Stimulated activated CD4-positive, alpha-beta T cell treated with anti-CD3 and anti-CD28 coated beads, Interleukin-4, amount 100 ng/mL, for 4 hours (primary cell): ENCODE measurements around the gene NIPBL.
"Not testable (repeated sequence)": the region's sequence is repeated elsewhere in the genome, so short reads cannot be mapped to it uniquely, and the experiment has no call there.

Experiments
- DNase-seq, 2 experiments: peaks; one replicate each; pipeline ENCODE4 v3.0.0-alpha.2; 2020

The NIPBL gene

GRCh38 chr5:36878392-36879082 lies 2.0 kb downstream of the NIPBL start:
- DNase-seq, result no peak

DNA sequence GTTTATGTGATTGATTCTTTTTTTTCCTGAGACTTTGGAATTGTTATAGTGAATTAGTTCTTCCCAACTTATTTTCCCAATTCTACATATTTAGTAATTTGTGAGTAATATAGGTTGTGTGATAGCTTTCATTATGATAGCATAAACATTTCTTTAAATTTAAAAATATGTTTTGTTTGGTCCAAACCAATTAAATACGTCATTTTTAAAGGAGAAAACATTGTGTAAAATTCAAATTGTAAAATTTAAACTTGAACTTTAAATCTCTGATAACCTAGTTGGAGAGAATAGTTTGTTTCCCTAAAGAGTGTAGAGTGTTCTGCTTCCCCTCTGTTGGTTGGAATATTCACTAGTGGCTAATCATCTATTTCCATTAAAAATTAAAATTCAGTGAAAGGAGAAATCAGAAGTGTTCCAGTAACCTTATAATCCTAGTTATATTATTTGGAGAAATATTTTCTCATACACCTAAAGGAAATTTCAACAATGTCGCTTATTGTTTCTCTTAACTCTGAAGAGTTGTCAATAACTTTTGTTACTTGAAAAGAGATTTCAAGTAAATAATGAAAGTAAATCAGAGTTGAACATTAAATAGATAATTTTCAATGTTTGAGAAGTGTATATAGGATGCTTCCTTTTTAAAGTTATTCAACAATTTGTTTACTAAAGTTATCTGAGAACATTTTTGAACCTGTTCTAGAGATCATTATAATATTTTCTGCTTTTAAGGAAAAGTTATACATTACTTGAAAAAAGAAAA lies 2.9 kb downstream of the NIPBL start:
- no peak for DNase-seq

DNA sequence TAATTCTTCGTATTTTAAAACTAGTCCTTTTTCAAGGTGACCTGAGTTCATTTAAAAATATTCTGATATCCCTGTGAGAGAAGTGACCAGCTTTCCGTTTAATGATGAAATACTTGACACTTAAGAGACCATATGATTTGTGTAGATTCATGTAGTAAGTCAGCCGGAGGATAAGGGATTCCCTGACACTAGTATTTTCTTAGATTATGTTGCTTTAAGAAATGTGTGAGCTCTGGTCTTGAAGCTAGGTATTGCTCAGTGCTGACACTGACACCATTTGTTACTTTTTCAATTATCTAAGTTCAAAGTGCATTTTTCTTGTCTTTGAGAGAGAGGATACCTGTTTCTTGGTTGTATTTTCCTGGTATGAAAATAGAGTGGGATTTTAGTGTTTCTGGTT lies 4.2 kb downstream of the NIPBL start:
- DNase-seq, result no peak

DNA sequence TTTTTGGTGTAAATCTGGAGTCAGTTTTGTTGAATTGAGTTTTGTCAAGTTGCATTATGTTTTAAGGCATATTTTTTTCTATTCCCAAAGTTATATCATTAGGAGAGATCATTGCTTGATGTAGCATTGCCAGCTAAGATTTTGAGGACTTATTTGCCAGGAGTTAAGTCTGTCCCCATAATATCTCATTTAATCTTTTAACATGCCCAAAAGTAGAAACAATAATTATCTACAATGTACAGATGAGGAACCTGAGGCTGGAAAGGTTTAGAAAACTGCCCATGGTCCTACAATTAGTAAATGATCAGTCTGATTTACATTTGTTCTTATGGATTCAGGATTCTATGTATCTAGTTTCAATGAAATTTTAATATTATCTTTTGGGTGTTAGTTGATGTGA lies 4.7 kb downstream of the NIPBL start:
- no peak for DNase-seq

DNA sequence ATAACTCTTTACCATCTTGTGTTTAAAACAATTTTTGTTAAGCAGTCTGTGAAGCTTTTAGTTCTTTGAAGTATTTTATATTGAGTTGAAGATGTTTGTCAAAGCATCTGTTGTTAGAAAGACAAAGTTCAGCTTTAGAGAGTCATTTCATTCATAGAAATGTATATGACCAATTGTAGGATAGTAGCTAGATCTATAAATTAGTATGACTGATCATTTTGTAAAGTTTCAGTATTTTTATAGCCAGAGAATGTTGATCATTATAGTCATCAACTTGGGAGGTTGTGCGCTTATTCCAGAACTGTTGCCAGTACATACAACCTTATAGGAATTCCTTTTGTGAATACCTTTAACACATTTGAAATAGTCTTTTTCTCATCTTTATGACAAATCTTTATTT lies 5.2 kb downstream of the NIPBL start:
- DNase-seq, result no peak

- no peak for DNase-seq
Measured at GRCh38 chr5:36882250-36882649, 5.7 kb downstream of the NIPBL start.

GRCh38 chr5:36883894-36884462 lies 7.4 kb downstream of the NIPBL start:
- no peak for DNase-seq

GRCh38 chr5:36885149-36885548 lies 8.6 kb downstream of the NIPBL start:
- DNase-seq, result no peak

- DNase-seq, result no peak
Measured at GRCh38 chr5:36885566-36886485, 9.3 kb downstream of the NIPBL start.

DNA sequence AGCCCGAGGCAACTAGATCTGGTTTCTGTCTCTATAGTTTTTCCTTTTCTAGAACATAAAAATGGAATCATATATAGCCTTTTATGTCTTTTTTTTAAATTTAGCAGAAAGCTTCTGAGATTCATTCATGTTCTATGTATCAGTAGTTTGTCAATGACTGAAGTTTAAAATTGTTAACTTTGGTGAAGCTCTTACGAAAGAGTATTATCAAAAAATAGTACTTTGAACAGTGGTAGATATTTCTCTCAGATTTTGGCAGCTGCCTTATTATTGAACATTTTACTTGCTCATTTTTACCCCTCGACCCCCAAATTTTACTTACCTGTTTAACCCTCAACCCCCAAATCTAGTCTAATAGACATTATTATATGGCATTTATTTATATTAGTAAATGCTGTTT lies 10.2 kb downstream of the NIPBL start:
- no peak for DNase-seq

DNA sequence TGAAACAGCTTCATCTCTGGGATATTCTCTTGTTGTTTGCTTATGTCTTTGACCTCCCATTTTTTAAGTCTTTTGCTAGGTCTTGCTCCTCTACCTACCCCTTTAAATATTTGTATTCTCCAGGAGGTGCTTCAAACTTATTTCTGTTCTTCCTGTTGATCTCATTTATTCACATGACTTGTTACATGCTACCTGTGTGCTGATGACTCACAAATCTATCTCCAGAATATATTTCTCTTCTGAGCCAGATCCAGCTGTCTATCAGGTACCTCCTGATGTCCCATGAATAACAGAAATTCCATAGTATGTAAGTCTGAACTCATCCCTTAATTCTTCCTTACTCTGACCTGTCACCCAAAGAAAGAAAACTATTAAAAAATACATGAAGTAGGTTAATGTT lies 11.0 kb downstream of the NIPBL start:
- no peak for DNase-seq

- no peak for DNase-seq
Measured at GRCh38 chr5:36888303-36888702, 11.7 kb downstream of the NIPBL start.

DNA sequence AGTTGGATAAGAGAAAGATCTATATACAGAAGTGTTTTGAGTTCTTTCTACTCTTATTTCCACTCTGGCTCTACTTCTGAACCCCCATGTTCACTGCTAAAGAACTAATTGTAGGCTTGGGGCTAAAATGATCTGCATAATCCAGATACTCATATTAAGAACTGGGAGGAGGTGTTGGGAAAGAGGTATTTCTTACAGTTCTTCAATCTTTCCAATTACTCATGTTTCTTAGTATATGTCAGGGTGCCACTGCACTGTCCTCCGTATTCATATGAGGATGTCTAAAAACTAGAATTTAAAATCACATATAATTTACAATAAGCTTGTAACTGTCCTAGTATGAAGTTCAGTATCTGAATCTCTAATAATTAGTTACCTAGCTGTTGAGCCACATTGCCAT lies 12.7 kb downstream of the NIPBL start:
- no peak for DNase-seq

GRCh38 chr5:36891266-36891665 lies 14.7 kb downstream of the NIPBL start:
- no peak for DNase-seq

- not testable (repeated sequence) for DNase-seq
Measured at GRCh38 chr5:36892085-36892830, 15.7 kb downstream of the NIPBL start.

DNA sequence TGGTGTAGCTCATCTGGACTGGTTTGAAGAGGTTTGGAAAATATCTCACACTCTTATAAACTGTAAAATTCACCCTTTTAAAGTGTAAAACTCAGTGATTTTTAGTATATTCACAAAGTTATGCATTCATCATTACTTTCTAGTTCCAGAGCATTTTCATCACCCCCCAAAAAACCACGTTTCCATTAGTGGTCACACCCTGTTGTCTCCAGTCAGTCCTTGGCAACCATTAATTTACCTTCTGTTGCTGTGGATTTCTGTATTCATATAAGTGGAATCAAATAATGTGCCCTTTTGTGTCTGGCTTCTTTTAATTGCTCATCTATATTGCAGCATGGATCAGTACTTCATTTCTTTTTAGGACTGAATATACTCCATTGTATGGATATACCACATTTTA lies 18.4 kb downstream of the NIPBL start:
- no peak for DNase-seq

DNA sequence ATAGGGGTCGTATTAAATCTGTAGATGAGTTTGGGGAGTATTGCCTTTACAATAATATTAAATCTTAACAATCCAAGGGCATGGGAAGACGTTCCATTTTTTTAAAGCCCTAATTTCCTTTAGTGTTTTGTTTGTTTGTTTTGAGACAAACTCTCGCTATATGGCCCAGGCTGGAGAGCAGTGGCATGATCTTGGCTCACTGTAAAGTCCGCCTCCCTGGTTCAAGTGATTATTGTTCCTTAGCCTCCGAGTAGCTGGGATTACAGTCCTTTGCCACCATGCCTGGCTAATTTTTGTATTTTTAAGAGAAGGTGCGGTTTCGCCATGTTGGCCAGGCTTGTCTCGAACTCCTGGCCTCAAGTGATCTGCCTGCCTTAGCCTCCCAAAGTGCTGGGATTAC lies 19.9 kb downstream of the NIPBL start:
- DNase-seq, result no peak

GRCh38 chr5:36897616-36898015 lies 21.0 kb downstream of the NIPBL start:
- no peak for DNase-seq

- no peak for DNase-seq
Measured at GRCh38 chr5:36899860-36900259, 23.3 kb downstream of the NIPBL start.

DNA sequence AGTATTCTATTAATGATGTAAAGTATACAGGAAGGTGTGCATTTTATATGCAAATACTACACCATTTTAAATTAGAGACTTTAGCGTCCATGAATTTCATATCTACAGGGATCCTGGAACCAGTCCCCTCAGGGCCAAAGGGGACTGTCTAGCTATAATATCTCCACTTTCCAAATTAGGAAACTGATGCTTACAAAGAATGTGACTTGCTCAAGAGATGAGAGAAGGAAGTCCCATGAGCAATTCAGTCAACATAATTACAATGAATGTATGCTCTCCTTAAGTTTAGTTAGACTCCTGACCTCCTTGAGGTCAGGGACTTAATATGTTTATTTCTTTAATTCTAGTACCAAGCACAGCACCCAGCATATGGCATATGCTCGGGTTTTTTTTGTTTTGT lies 23.7 kb downstream of the NIPBL start:
- no peak for DNase-seq

- not testable (repeated sequence) for DNase-seq
Measured at GRCh38 chr5:36901077-36901476, 24.5 kb downstream of the NIPBL start.

- no peak for DNase-seq
Measured at GRCh38 chr5:36901856-36902255, 25.3 kb downstream of the NIPBL start.
